Cardiac fibroblast (primary cell): Measurements from ENCODE around the gene PLPPR2.

Experiments used
- DNase-seq, 2 donors: peaks; one replicate each; pipeline versions ENCODE4 v3.0.0 to v3.0.0-alpha.2; 2010; ENCODE audit warnings: low read depth in 2 of 2
- H3K4me3 ChIP-seq, 2 donors: replicated peaks in 1 of 2; 1 replicate in 1 of 2; 2 replicates in 1 of 2; pipeline ENCODE4 v1.5.1; 2011; ENCODE audit warnings: low read depth in 2 of 2, low read length in 2 of 2, mild to moderate bottlenecking in 2 of 2, moderate library complexity in 1 of 2
- CTCF ChIP-seq: IDR thresholded peaks from one replicate; pipeline ENCODE4 v1.5.1; 2011; ENCODE audit warnings: low read depth, mild to moderate bottlenecking, low read length, inconsistent platforms

The PLPPR2 gene

GRCh38 chr19:11390359-11390758 is 35.1 kb downstream of the PLPPR2 start:
- no peak for TF ChIP-seq CTCF
- no peak for DNase-seq

GRCh38 chr19:11390933-11391680 is 35.9 kb downstream of the PLPPR2 start:
- H3K4me3 ChIP-seq: no peak overlapping the region
- no peak for TF ChIP-seq CTCF
- DNase-seq: no peak

More at GRCh38 chr19:11390359-11390758, 35.1 kb downstream of the PLPPR2 start:
- no peak overlapping the region for H3K4me3 ChIP-seq

- no peak for TF ChIP-seq CTCF
- H3K4me3 ChIP-seq: no peak overlapping the region
- no peak for DNase-seq
These were observed 41.9 kb downstream of the PLPPR2 start for GRCh38 chr19:11397089-11397610.

GRCh38 chr19:11399667-11400066 is 44.4 kb downstream of the PLPPR2 start:
- DNase-seq: no peak
- no peak for TF ChIP-seq CTCF
- no peak overlapping the region for H3K4me3 ChIP-seq

- H3K4me3 ChIP-seq: no peak overlapping the region
- no peak for DNase-seq
- no peak for TF ChIP-seq CTCF
These were observed 45.6 kb downstream of the PLPPR2 start for GRCh38 chr19:11400798-11401197.

- no peak for DNase-seq
- H3K4me3 ChIP-seq: no peak overlapping the region
- no peak for TF ChIP-seq CTCF
These were observed 46.7 kb downstream of the PLPPR2 start for GRCh38 chr19:11401808-11402543.
